HCT116 (cell line): ENCODE results near the gene LGALS3. TPM values are rescaled to one million over a fixed set of nuclear protein-coding genes. Genes with fewer than 3 reads are reported as not detected.

Experiments
- ATAC-seq: fragments of 200-7000 bp; cut with Tn5 transposase; 2 replicates; pipeline ENCODE4 v1.9.1; 2020; ENCODE audit warnings: mild to moderate bottlenecking, moderate library complexity
- BruUV-seq: library from RNA; stranded (reverse); fragments of 400-500 nt; replicated peaks from 2 replicates; lab custom pipeline; 2021; lab: Mats Ljungman, UMichigan
- CTCF ChIA-PET: fragments of 300-600 bp; sonication (Branson Sonifier 250); formaldehyde crosslinking; loops from one replicate; lab custom pipeline; 2021; ENCODE audit warnings: antibody characterized with exemption; lab: Charles Lee
- POLR2A ChIA-PET: fragments of 300-600, 350-600 bp; sonication (Branson Sonifier 250); formaldehyde crosslinking; loops from one replicate; lab custom pipeline; 2021; ENCODE audit warnings: antibody characterized with exemption; lab: Charles Lee
- RAD21 ChIA-PET, 2 experiments: fragments of 300-600 bp; sonication (Branson Sonifier 250); formaldehyde crosslinking; loops; one replicate each; lab custom pipeline; 2023; ENCODE audit warnings: low total read pairs in 2 of 2; ENCODE audit not compliant: uncharacterized antibody in 2 of 2, unreplicated experiment in 2 of 2, low non-redundant PET in 1 of 2; lab: Charles Lee
- DNase-seq: peaks from one replicate; pipeline ENCODE4 v3.0.0-alpha.2; 2010; ENCODE audit warnings: low read depth, low spot score
- H2AFZ ChIP-seq: fragments of 200-600 bp; shearing (Covaris generic), sonication (generic); 2 replicates; pipeline ENCODE4 v1.6.1; 2017; ENCODE audit warnings: low read depth, mixed run types, mixed read lengths, antibody characterized with exemption, low read length; ENCODE audit not compliant: poor library complexity, severe bottlenecking
- H3K27ac ChIP-seq: 2 replicates; pipeline ENCODE4 v1.5.1; 2012; ENCODE audit warnings: low read depth, low read length
- H3K27me3 ChIP-seq: fragments of 200-600 bp; sonication (generic); 2 replicates; pipeline ENCODE4 v1.6.1; 2016; ENCODE audit warnings: mixed run types, low read length, mixed read lengths; ENCODE audit not compliant: insufficient read depth
- H3K36me3 ChIP-seq, 2 experiments: fragments of 200-500 bp in 1 of 2; fragments of 200-600 bp in 1 of 2; sonication (Bioruptor generic) in 1 of 2; sonication (generic) in 1 of 2; 2 replicates each; pipeline versions ENCODE4 v1.5.1 to v1.6.1; 2014 to 2016; ENCODE audit warnings: low read length in 2 of 2, inconsistent platforms in 1 of 2, mixed read lengths in 1 of 2, mixed run types in 1 of 2; ENCODE audit not compliant: insufficient read depth in 2 of 2, control insufficient read depth in 1 of 2
- H3K4me1 ChIP-seq, 2 experiments: fragments of 200-600 bp in 1 of 2; sonication (generic) in 1 of 2; 2 replicates each; pipeline versions ENCODE4 v1.5.1 to v1.6.1; 2012 to 2017; ENCODE audit warnings: low read length in 2 of 2, inconsistent platforms in 1 of 2, mild to moderate bottlenecking in 1 of 2, mixed read lengths in 1 of 2, mixed run types in 1 of 2, moderate library complexity in 1 of 2; ENCODE audit not compliant: insufficient read depth in 2 of 2, control insufficient read depth in 1 of 2
- H3K4me2 ChIP-seq: fragments of 200-600 bp; sonication (generic); 2 replicates; pipeline ENCODE4 v1.6.1; 2017; ENCODE audit warnings: mixed run types, low read length, mixed read lengths
- H3K4me3 ChIP-seq, 2 experiments: fragments of 200-600 bp in 1 of 2; sonication (generic) in 1 of 2; replicated peaks in 1 of 2; 2 replicates each; pipeline ENCODE4 v1.5.1; 2011 to 2016; ENCODE audit warnings: low read length in 2 of 2, control low read depth in 1 of 2, low read depth in 1 of 2, mild to moderate bottlenecking in 1 of 2, mixed read lengths in 1 of 2, mixed run types in 1 of 2
- H3K79me2 ChIP-seq: fragments of 200-600 bp; sonication (generic); 2 replicates; pipeline ENCODE4 v1.6.1; 2017; ENCODE audit warnings: mild to moderate bottlenecking, mixed run types, low read length, moderate library complexity, mixed read lengths; ENCODE audit not compliant: insufficient read depth
- H3K9ac ChIP-seq: fragments of 200-600 bp; sonication (generic); 2 replicates; pipeline ENCODE4 v1.6.1; 2016; ENCODE audit warnings: low read length, mixed read lengths
- H3K9me2 ChIP-seq: fragments of 200-600 bp; sonication (generic), shearing (Covaris generic); 2 replicates; pipeline ENCODE4 v1.6.1; 2017; ENCODE audit warnings: mixed run types, mild to moderate bottlenecking, moderate library complexity; ENCODE audit not compliant: insufficient read depth
- H3K9me3 ChIP-seq, 2 experiments: fragments of 200-500 bp in 1 of 2; fragments of 200-600 bp in 1 of 2; sonication (Bioruptor generic) in 1 of 2; sonication (generic) in 1 of 2; 2 replicates each; pipeline ENCODE4 v1.6.1; 2014 to 2017; ENCODE audit warnings: low read length in 2 of 2, mixed read lengths in 2 of 2, inconsistent platforms in 1 of 2, low read depth in 1 of 2, mild to moderate bottlenecking in 1 of 2, mixed run types in 1 of 2, moderate library complexity in 1 of 2; ENCODE audit not compliant: control insufficient read depth in 1 of 2, insufficient read depth in 1 of 2
- H4K20me1 ChIP-seq: fragments of 200-600 bp; sonication (generic), shearing (Covaris generic); 2 replicates; pipeline ENCODE4 v1.6.1; 2017; ENCODE audit warnings: mixed run types, mild to moderate bottlenecking, moderate library complexity; ENCODE audit not compliant: insufficient read depth
- CTCF ChIP-seq, 3 experiments: fragments of 200-600 bp in 1 of 3; sonication (generic) in 1 of 3; IDR thresholded peaks in 2 of 3; conservative IDR thresholded peaks in 1 of 3; 2 replicates each; pipeline ENCODE4 v1.5.1; 2012 to 2017; ENCODE audit warnings: low read depth in 2 of 3, low read length in 2 of 3, antibody characterized with exemption in 1 of 3, borderline replicate concordance in 1 of 3, control low read depth in 1 of 3, mild to moderate bottlenecking in 1 of 3, mixed read lengths in 1 of 3, mixed run types in 1 of 3, moderate library complexity in 1 of 3; ENCODE audit not compliant: insufficient read depth in 1 of 3
- ELF1 ChIP-seq: IDR thresholded peaks from 2 replicates; pipeline ENCODE4 v1.6.1; 2012; ENCODE audit warnings: low read depth, borderline replicate concordance
- EZH2 ChIP-seq: fragments of 200-600 bp; sonication (generic); IDR thresholded peaks from 2 replicates; pipeline ENCODE4 v1.6.1; 2017; ENCODE audit warnings: antibody characterized with exemption, mixed run types
- EZH2phosphoT487 ChIP-seq: fragments of 200-600 bp; IDR thresholded peaks from 2 replicates; pipeline ENCODE4 v1.6.1; 2018; ENCODE audit warnings: antibody characterized with exemption, borderline replicate concordance
- POLR2A ChIP-seq: IDR thresholded peaks from 2 replicates; pipeline ENCODE4 v1.7.0; 2011; ENCODE audit warnings: borderline replicate concordance; ENCODE audit not compliant: insufficient read depth, insufficient read length; ENCODE audit errors: extremely low read depth
- RAD21 ChIP-seq: IDR thresholded peaks from 2 replicates; pipeline ENCODE4 v1.6.1; 2012; ENCODE audit warnings: low read depth, mild to moderate bottlenecking
- SIN3A ChIP-seq: IDR thresholded peaks from 2 replicates; pipeline ENCODE4 v1.6.1; 2012; ENCODE audit warnings: low read depth
- SRF ChIP-seq: IDR thresholded peaks from 2 replicates; pipeline ENCODE4 v1.6.1; 2012; ENCODE audit warnings: low read depth
- ZFX ChIP-seq: fragments of 450-650 bp; IDR thresholded peaks from 2 replicates; pipeline ENCODE4 v1.6.1; 2017
- intact Hi-C: fragments of 100-400 bp; cut with micrococcal nuclease; formaldehyde crosslinking; loops from 2 replicates; pipeline ENCODE4 v1.10.0; 2022
- total RNA-seq: library from RNA; stranded (reverse); gene quantifications from one replicate; pipeline ENCODE4 v1.2.1, GENCODE V29; 2021; ENCODE audit not compliant: unreplicated experiment

Gene LGALS3
- total RNA-seq, 1 experiment from 2014 or later: 86.1 TPM

- no peaks in the 10 kb centered on the region for H3K79me2 ChIP-seq
- intact Hi-C loops: no loop called here
- BruUV-seq: no TSS peak
- H3K9me2 ChIP-seq: no peaks in the 10 kb centered on the region
- no peak overlapping the region for H2AFZ ChIP-seq
- H3K27ac ChIP-seq: no peak overlapping the region
- peaks cover 20 to 36% of the 10 kb centered on the region in 2 experiments for H3K4me1 ChIP-seq
- no peak overlapping the region for H3K9ac ChIP-seq
- RAD21 ChIA-PET: no interaction called here
- CTCF ChIA-PET: interaction anchor here (0.6 kb wide), 1 partner anchor 33 kb away, joined by 3 read pairs; no protein-coding TSS in a partner anchor
- POLR2A ChIA-PET: interaction anchor here (1.0 to 2.4 kb wide), 2 partner anchors 15 to 68 kb away, joined by 3 to 9 read pairs; no protein-coding TSS in a partner anchor
- TF ChIP-seq RAD21 (no peak), SRF (no peak), ZFX (no peak), ELF1 (no peak), SIN3A (no peak), EZH2 (no peak), CTCF (IDR thresholded peaks at IDR 0.05 in 2 of 3, conservative IDR thresholded peaks at IDR 0.05 in 1 of 3; ENCODE audit: borderline replicate concordance in 1 of 3, insufficient read depth in 1 of 3, low read depth in 2 of 3, low read length in 2 of 3) (no peak), EZH2phosphoT487 (no peak), POLR2A (no peak)
- H3K36me3 ChIP-seq: no peaks in the 10 kb centered on the region
- no peaks in the 10 kb centered on the region for H3K9me3 ChIP-seq
- no peak overlapping the region for H3K4me3 ChIP-seq
- peak overlapping the region; percentile 35 for H3K4me2 ChIP-seq
- ATAC-seq (0 out of 2 replicates have a peak, but pooled peaks have one; percentile 37), DNase-seq (no peak)
- H4K20me1 ChIP-seq: no peaks in the 10 kb centered on the region
- no peaks in the 10 kb centered on the region for H3K27me3 ChIP-seq
These were observed 6.5 kb upstream of the LGALS3 start for GRCh38 chr14:55122440-55122986.
